ENCODE data around the gene KCNIP4. TPM values are rescaled to one million over a fixed set of nuclear protein-coding genes. Genes with fewer than 3 reads are reported as not detected.

The KCNIP4 gene
- total and polyA plus RNA-seq, 10 of the 15 experiments (the other 5 are each of a cell fraction or from before 2014, with no cell fraction given) = 0.03 to 0.23 (median 0.13) TPM; not detected in 7

- no peak for ATAC-seq
- no peak for DNase-seq (ENCODE audit: low read depth, low spot score)
- POLR2A ChIA-PET = no interaction called here
- Histone ChIP-seq H3K9me3 (replicated peaks; ENCODE audit: control insufficient read depth, insufficient read depth, low read length) (no peaks in the 10 kb centered on the region), H3K4me1 (ENCODE audit: control insufficient read depth, insufficient read depth, low read length) (no peaks in the 10 kb centered on the region), H3K4me3 (no peak overlapping the region), H3K9ac (ENCODE audit: control insufficient read depth, insufficient read depth, low read length) (no peak overlapping the region), H3K36me3 (ENCODE audit: control insufficient read depth in 2 of 2, insufficient read depth in 2 of 2, low read length in 1 of 2) (no peaks in the 10 kb centered on the region), H3K27me3 (replicated peaks in 1 of 2; ENCODE audit: control insufficient read depth in 2 of 2, insufficient read depth in 2 of 2, low read length in 1 of 2) (no peaks in the 10 kb centered on the region), H3K4me2 (ENCODE audit: control insufficient read depth, insufficient read depth) (no peak overlapping the region), H3K79me2 (ENCODE audit: control insufficient read depth, insufficient read depth, low read length) (no peaks in the 10 kb centered on the region), H2AFZ (ENCODE audit: control insufficient read depth, low read depth, low read length) (no peak overlapping the region), H4K20me1 (ENCODE audit: control insufficient read depth, insufficient read depth) (no peaks in the 10 kb centered on the region), H3K27ac (ENCODE audit: control insufficient read depth, insufficient read depth) (no peak overlapping the region)
- CTCF ChIA-PET = interaction anchor here (0.9 kb wide), 1 partner anchor 15 kb away, joined by 3 read pairs; no protein-coding TSS in a partner anchor
- BruUV-seq (replicated peaks) = no TSS peak
- WGBS (ENCODE audit: insufficient coverage, insufficient replicate concordance, low lambda C conversion rate, missing lambda C conversion rate) = 0% methylated on average over 1 of the region's 1 CpG
- TF ChIP-seq JUNB (IDR thresholded peaks at IDR 0.05) (no peak), SKIL (IDR thresholded peaks at IDR 0.05; ENCODE audit: low read depth, poor library complexity, severe bottlenecking) (no peak), RAD51 (IDR thresholded peaks at IDR 0.05) (no peak), ATF7 (IDR thresholded peaks at IDR 0.05; ENCODE audit: low read depth) (no peak), CUX1 (IDR thresholded peaks at IDR 0.05; ENCODE audit: insufficient replicate concordance, low read depth, low read length) (no peak), MLLT1 (IDR thresholded peaks at IDR 0.05) (no peak), ZNF622 (IDR thresholded peaks at IDR 0.05) (no peak), SUZ12 (IDR thresholded peaks at IDR 0.05; ENCODE audit: unreplicated experiment) (no peak), MTA3 (IDR thresholded peaks at IDR 0.05; ENCODE audit: borderline replicate concordance, low read length) (no peak), SMC3 (IDR thresholded peaks at IDR 0.05; ENCODE audit: borderline replicate concordance, low read length) (no peak), FOXM1 (IDR thresholded peaks at IDR 0.05; ENCODE audit: low read depth, low read length) (no peak)
- in situ Hi-C loops (cut with MboI) = no loop called here
- intact Hi-C loops (cut with micrococcal nuclease; ENCODE audit: unreplicated experiment) = no loop called here
- no peak for FAIRE-seq
- RAD21 ChIA-PET (ENCODE audit: unreplicated experiment) = no interaction called here
- SMC1A ChIA-PET (ENCODE audit: uncharacterized antibody, unreplicated experiment) = interaction anchor here (0.6 kb wide), 1 partner anchor 1333 kb away, joined by 3 read pairs; no protein-coding TSS in a partner anchor
Observed at GRCh38 chr4:20813700-20814099, 1134.9 kb downstream of the KCNIP4 start.

Data from GM12878 (cell line).